ENCODE results near the gene PSTK.

- TF ChIP-seq EZH2 (IDR thresholded peaks at IDR 0.05; ENCODE audit: insufficient read depth, poor library complexity, severe bottlenecking): no peak
- no peak for TF ChIP-seq EZH2phosphoT487 (IDR thresholded peaks at IDR 0.05; ENCODE audit: insufficient read depth, low read depth)
Observed at GRCh38 chr10:123038782-123039631, 58.8 kb downstream of the PSTK start.
